Measurements from ENCODE around the gene GAS2L2. TPM values are rescaled to one million over a fixed set of nuclear protein-coding genes. Genes with fewer than 3 reads are reported as not detected.

GAS2L2 gene
- total RNA-seq, 1 donor from 2014 or later: 0.07 TPM

DNA sequence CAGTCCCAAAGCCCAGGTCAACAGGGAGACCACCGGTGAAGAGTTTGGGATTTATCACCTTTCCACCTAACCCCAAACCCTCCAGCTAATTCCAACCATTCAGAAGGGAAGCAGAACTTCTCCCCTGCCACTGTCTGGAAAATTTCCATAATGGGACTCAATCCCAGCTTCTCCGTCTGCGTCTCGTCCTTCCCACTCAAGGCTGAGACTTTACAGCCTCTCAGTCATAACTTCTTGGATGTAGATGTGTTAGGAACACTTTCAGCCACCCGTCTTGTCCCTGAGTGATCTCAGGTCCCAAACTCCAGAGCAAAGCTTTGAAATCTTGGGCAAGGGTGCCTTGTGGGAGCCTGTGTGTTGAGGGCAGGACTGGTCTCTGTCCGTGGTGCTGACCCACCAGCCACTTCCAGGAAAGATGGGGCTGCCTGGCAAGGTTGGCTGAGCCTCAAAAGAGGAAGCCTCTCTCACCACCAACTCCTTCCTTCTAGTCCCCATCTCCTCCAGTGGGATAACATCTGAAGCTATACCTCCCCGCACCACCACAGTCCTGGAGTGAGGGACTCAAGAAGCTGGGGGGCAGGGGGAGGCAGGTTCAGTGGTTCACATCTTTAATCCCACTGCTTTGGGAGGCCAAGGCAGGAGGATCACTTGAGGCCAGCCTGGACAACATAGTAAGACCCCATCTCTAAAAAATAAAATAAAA is 9.3 kb downstream of the GAS2L2 start:
- H3K27ac ChIP-seq (ENCODE audit: low read depth, low read length): no peak overlapping the region
- peaks cover 7% of the 10 kb centered on the region for H4K20me1 ChIP-seq (ENCODE audit: insufficient read depth, low read length)
- H3K4me1 ChIP-seq (ENCODE audit: insufficient read depth, low read length): peaks cover 2% of the 10 kb centered on the region
- no peak overlapping the region for H3K9ac ChIP-seq (ENCODE audit: low read length)
- FAIRE-seq: no peak
- H3K9me3 ChIP-seq (ENCODE audit: insufficient read depth, low read depth, low read length): peaks cover 7% of the 10 kb centered on the region
- H3K27me3 Mint-ChIP-seq (ENCODE audit: low read depth, unreplicated experiment): peaks cover 64% of the 10 kb centered on the region
- H3K27ac Mint-ChIP-seq (ENCODE audit: unreplicated experiment): no peak overlapping the region
- TF ChIP-seq, protein P1, sequence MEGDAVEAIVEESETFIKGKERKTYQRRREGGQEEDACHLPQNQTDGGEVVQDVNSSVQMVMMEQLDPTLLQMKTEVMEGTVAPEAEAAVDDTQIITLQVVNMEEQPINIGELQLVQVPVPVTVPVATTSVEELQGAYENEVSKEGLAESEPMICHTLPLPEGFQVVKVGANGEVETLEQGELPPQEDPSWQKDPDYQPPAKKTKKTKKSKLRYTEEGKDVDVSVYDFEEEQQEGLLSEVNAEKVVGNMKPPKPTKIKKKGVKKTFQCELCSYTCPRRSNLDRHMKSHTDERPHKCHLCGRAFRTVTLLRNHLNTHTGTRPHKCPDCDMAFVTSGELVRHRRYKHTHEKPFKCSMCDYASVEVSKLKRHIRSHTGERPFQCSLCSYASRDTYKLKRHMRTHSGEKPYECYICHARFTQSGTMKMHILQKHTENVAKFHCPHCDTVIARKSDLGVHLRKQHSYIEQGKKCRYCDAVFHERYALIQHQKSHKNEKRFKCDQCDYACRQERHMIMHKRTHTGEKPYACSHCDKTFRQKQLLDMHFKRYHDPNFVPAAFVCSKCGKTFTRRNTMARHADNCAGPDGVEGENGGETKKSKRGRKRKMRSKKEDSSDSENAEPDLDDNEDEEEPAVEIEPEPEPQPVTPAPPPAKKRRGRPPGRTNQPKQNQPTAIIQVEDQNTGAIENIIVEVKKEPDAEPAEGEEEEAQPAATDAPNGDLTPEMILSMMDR (IDR thresholded peaks at IDR 0.05; ENCODE audit: insufficient read depth, low read depth, low read length): no peak
- DNase-seq (ENCODE audit: low read depth): no peak
- H3K4me2 ChIP-seq (ENCODE audit: low read length): no peak overlapping the region
- peaks cover 4% of the 10 kb centered on the region for H3K36me3 Mint-ChIP-seq (ENCODE audit: low read depth, unreplicated experiment)
- H3K4me1 Mint-ChIP-seq (ENCODE audit: low read depth, unreplicated experiment): no peaks in the 10 kb centered on the region
- no peaks in the 10 kb centered on the region for H3K36me3 ChIP-seq (ENCODE audit: insufficient read depth, low read length)
- no peak overlapping the region for H2AFZ ChIP-seq (ENCODE audit: low read depth, low read length)
- no peak overlapping the region for H3K4me3 Mint-ChIP-seq (ENCODE audit: unreplicated experiment)
- peaks cover 1% of the 10 kb centered on the region for H3K9me3 Mint-ChIP-seq (ENCODE audit: unreplicated experiment)
- H3K79me2 ChIP-seq (ENCODE audit: insufficient read depth, low read length): no peaks in the 10 kb centered on the region
- H3K4me3 ChIP-seq (ENCODE audit: insufficient read depth, low read depth, low read length): no peak overlapping the region
- H3K27me3 ChIP-seq (ENCODE audit: insufficient read depth, low read length): peaks cover 35% of the 10 kb centered on the region

DNA sequence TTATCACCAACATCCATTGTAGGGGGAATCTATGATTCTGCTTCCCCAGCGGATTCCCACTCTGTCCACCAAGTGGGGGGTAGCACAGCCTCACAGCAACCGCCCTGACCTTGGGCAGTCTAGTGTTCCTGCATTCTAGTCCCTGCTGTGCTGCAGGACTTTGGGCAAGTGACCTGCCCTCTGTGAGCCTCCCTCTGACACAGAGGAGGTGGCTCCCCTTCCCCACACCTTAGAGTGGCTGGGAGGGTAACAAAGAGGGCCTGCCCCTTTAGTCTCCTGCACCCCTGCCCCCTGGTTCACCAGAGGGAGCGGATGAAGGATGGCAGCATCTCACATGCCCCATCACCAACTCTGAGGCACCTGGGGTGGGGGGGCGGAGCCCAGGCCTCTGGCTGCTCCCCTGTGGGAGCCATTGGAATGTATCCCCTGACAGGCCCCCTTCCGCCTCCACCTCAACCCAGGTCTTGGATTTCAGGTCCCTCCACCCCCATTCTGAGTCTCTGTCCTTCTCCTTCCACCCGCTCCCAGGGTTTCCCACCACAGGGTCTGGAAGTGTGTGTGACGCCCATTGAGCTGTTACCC is 10.1 kb downstream of the GAS2L2 start:
- H3K4me1 Mint-ChIP-seq (ENCODE audit: low read depth, unreplicated experiment): no peaks in the 10 kb centered on the region

More for the DNA sequence above, 10.1 kb downstream of the GAS2L2 start:
- H3K36me3 Mint-ChIP-seq (ENCODE audit: low read depth, unreplicated experiment): peaks cover 4% of the 10 kb centered on the region
- no peak overlapping the region for H3K9ac ChIP-seq (ENCODE audit: low read length)
- no peak overlapping the region for H3K4me3 Mint-ChIP-seq (ENCODE audit: unreplicated experiment)
- no peaks in the 10 kb centered on the region for H3K79me2 ChIP-seq (ENCODE audit: insufficient read depth, low read length)
- H3K4me1 ChIP-seq (ENCODE audit: insufficient read depth, low read length): peaks cover 2% of the 10 kb centered on the region
- H4K20me1 ChIP-seq (ENCODE audit: insufficient read depth, low read length): peaks cover 7% of the 10 kb centered on the region
- no peak overlapping the region for H3K4me3 ChIP-seq (ENCODE audit: insufficient read depth, low read depth, low read length)
- H3K9me3 Mint-ChIP-seq (ENCODE audit: unreplicated experiment): peaks cover 1% of the 10 kb centered on the region
- TF ChIP-seq, protein P1 (IDR thresholded peaks at IDR 0.05; ENCODE audit: insufficient read depth, low read depth, low read length): no peak
- no peak for TF ChIP-seq EZH2 (IDR thresholded peaks at IDR 0.05; ENCODE audit: insufficient read depth, low read length)
- H2AFZ ChIP-seq (ENCODE audit: low read depth, low read length): no peak overlapping the region
- no peak overlapping the region for H3K4me2 ChIP-seq (ENCODE audit: low read length)
- H3K27me3 ChIP-seq (ENCODE audit: insufficient read depth, low read length): peaks cover 36% of the 10 kb centered on the region
- no peak for FAIRE-seq
- no peak overlapping the region for H3K27ac Mint-ChIP-seq (ENCODE audit: unreplicated experiment)
- H3K27ac ChIP-seq (ENCODE audit: low read depth, low read length): no peak overlapping the region
- no peak for DNase-seq (ENCODE audit: low read depth)
- H3K36me3 ChIP-seq (ENCODE audit: insufficient read depth, low read length): no peaks in the 10 kb centered on the region
- H3K27me3 Mint-ChIP-seq (ENCODE audit: low read depth, unreplicated experiment): peaks cover 63% of the 10 kb centered on the region
- H3K9me3 ChIP-seq (ENCODE audit: insufficient read depth, low read depth, low read length): peaks cover 7% of the 10 kb centered on the region

Data from astrocyte (in vitro differentiated cells and primary cell).